GM04503 (cell line): Measurements from ENCODE around the gene TBC1D14.

Source experiments
- DNase-seq: peaks from one replicate; pipeline ENCODE4 v3.0.0-alpha.2; 2012; ENCODE audit warnings: low read depth

The TBC1D14 gene

GRCh38 chr4:6929812-6930464 is 20.3 kb downstream of the TBC1D14 start:
- no peak for DNase-seq

- DNase-seq: no peak
Observed at GRCh38 chr4:6932475-6932874, 22.8 kb downstream of the TBC1D14 start.

- no peak for DNase-seq
Observed at GRCh38 chr4:6932918-6933317, 23.3 kb downstream of the TBC1D14 start.

DNA sequence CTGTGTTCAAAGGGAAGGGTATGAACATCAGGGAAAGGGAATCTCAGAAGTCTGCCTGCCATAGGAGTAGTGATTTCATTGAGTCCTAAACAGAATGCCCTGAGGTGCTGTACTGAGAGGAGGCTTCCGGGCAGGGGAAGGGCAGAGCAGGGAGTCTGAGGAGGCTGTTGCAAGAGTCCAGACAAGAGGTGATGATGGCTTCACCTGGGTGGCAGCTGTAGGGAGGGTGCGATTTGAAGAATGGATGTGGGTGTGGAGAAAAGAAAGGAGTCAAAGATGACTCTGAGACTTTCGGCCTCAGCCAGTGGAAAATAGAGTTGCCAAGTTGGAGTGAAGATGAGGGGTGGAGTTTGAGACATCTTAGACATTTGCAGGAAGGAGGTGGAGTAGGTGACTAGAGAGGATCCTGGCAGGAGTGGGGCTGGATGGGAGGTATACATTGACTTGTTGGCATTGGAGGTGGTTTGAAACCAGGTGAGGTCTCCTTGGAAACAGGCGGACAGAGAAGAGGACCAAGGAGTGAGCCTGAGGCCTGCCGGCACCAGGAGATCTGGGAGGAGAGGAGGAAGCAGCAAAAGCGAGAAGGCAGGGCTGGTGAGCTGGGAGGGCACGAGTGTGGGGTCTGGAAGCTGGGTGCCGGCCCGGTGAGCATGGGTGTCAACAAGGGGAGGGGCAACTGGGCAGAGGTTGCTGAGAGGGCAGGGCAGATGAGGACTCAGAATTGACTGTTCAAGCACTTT is 24.2 kb downstream of the TBC1D14 start:
- DNase-seq: no peak

GRCh38 chr4:6935965-6936364 is 26.3 kb downstream of the TBC1D14 start:
- no peak for DNase-seq

GRCh38 chr4:6937201-6937600 is 27.6 kb downstream of the TBC1D14 start:
- DNase-seq: no peak

- DNase-seq: no peak
Observed at GRCh38 chr4:6937754-6938153, 28.1 kb downstream of the TBC1D14 start.

- DNase-seq: no peak
Observed at GRCh38 chr4:6938237-6938636, 28.6 kb downstream of the TBC1D14 start.

DNA sequence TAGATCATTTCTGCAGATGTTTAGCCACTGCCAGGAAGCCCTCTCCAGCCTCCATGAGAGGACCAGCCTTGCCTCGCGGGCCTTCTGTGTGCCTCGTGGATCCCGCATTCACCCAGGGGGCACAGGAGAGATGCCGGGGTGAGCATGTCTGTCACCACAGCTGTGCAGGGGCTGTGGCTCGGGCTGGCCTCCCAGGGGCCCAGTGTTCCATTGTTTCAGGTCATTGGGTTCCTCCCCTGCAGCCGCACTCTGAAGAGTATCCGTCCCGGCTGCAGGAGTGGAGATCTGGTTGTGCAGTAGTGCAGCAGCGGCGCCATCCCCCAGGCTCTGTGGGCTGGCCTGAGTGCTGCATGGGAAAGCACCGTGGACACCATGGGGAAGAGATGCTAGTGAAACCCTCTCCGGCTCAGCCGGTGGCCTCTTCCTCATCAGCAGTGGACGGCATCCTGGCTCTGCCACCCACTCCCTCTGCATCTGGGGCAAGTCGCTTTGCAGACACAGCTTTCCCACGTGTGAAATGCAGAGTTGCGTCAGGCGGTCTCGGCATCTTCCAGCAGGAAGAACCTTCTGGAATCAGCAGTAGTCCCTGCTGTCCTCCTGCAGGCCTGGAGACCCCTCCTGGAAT is 29.1 kb downstream of the TBC1D14 start:
- DNase-seq: no peak

DNA sequence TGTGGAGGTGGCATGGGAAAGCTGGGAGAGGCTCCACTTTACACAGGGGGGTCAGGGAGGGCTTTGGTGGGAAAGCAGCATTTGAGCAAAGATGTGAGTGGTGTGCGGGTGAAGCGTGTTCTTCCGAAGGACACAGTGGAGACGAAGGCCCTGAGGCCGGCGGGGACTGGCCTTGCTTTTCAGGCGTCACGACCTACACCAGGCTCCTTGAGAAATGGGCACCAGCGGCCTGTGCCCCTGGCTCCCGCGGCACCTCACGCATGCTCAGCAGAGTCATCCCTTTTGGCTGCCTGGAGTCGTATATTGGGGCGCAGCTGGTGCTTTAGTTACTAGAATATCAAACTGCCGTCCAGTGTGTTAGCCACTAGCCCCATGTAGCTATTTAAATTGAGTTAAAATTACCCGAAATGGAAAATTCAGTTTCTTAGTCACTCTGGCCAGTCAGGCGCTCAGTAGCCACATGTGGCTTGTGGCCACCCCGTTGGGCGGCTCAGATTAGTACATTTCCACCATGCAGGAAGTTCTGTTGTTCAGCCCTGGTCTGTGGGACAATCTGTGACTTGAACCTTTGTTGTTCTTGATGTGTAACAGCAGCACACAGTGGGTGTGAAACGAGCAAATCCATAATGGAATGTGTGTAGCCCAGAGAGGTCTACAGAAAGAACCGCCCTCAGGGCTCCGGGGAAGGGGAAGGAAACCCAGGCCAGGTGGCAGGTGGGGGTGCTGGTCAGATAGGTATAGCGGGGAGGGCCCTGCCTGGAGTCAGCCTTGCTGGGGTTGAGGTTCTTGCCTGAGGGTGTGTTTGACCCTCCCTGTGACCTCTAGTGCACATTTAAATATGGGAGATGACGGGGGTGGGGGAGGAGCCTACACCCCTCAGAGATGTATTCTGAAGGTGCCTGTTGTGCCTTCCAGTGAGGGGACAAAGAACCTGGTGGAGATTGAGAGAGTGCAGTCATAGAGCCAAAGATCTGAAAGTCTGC is 30.4 kb downstream of the TBC1D14 start:
- DNase-seq: no peak

- no peak for DNase-seq
Observed at GRCh38 chr4:6940744-6941137, 31.1 kb downstream of the TBC1D14 start.

- DNase-seq: no peak
Observed at GRCh38 chr4:6941796-6942195, 32.2 kb downstream of the TBC1D14 start.

DNA sequence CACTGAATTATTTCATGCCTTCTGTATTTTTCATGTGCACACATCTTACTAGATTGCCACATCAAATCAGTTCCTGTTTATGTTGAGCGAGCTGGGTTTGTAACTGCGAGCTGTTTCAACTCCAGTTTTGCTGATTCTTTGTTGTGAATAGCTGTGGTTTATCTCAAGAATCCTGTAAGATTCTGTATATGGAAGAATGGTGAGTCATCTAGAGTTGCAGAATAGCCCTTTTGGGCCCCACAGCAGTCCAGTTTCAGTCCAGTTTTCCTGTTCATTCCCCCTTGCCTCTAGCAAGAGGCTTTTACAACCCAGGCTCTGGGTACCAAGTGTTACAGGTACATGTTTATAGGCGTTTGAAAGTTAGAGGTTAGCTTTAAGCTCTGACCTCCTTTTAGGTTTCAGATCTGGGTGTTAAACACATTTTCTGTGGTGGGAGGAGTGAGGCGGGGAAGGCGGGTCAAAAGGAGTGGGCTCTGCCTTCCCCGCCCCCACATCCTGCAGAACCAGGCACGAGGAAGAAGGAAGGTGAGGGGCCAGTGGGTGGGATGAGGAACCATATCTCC is 32.7 kb downstream of the TBC1D14 start:
- DNase-seq: peak; percentile 95

DNA sequence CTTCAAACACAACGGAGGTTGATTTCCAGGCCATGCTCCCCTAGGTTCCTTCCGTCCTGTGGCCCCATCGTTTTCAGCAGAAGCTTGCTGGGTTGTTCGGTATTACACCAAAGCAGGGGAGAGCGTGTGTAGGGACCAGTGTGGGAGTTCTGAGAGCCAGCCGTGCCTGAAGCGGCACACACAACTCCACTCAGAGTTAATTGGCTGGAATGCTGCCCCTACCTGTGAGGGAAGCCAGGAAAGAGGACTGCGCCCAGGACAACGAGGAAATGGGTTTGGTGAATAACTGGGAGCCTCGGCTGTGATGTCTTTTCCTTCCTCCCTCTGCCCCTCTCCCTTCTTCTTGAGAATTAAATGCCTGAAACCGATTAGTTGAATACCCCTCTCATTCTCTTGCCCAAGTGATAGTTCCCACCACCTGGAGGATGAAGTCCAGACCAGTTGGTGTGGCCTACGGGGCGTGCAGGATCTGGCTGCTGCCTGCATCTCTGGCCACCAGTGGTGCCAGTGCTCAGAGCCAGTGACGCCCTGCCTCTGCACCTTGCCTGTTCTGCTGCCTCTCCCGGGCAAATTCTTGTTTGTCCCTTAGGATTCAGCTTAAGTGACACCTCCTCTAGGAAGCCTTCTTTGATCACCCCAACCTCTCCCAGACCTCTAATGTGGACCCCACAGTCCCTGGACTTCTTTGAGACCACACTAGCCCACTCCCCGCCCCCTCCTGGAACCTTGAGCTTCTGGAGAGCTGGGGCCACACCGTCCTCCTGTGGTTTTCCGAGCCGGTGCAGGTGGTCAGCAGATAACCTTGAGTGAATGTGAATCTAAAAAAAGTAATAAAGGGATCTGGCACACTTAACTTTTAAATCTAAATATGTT is 33.6 kb downstream of the TBC1D14 start:
- no peak for DNase-seq

GRCh38 chr4:6943885-6944225 is 34.2 kb downstream of the TBC1D14 start:
- DNase-seq: no peak

DNA sequence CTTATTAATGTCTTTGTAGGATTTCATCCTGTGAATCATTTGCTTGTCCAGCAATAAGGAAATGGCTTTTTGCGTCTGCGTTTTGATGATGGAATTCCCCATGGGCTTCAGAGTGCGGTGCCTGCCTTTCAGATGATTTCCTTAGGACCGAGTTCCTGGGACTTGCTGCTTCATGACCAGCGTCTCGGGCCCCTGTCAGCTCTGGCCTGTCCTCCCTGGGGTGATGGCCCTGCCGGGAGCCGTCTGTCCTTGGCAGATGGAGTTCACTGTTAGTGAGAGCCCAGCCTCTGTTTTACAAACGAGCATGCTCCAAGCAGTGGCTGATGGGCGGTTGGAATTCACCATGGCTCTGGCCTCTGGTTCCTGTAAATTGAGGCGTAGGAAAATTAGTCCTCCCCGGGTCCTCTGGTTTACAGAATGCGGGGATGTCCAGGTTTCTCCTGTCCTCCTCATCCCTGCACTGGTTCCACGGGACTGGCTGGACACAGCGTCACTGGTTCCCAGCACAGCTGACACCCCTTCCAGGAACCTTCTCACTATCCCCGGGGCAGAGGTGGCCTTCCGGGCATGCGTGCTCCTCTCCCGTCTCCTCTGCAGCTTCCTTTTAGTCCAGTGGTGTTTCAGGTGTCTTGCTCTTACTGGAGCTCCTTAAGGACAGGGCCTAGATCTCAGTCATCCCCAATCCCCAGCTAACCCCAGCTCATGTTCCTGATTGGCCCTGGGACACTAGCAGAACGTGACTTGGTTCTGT is 34.9 kb downstream of the TBC1D14 start:
- DNase-seq: no peak

DNA sequence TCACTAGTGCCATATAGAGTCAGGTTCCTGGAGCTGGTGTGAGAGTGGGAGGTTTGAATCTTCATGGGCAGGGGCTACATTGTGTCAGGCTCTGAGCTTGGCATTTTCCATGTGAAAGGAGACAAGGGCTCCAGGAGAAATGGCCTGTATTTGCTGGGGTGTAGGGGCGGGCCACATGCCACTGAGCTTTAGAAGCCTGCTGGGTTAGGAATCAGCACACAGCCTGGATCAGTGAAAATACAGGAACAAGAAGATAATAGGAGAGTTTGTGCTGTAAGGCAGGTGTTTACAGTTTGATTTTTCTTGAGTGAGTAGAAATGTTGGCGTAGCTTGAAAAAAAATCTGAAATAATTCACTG is 35.4 kb downstream of the TBC1D14 start:
- DNase-seq: no peak

- DNase-seq: no peak
Observed at GRCh38 chr4:6946497-6946896, 36.9 kb downstream of the TBC1D14 start.

DNA sequence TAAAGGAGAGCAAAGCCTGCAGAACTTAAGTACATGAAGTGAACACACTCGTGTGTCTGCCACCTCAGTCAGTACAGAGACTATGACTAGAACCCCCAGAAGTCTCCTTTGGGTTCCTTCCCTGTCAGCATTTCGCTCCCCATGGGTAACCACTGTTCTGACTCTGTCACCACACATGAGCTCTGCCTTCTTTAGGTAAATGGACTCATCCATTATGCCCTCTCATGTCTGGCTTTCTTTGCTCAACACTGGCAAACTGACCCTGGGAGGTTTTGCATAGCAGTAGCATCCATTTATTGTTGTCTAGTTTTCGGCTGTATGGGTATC is 38.5 kb downstream of the TBC1D14 start:
- no peak for DNase-seq

GRCh38 chr4:6951880-6952381 is 42.3 kb downstream of the TBC1D14 start:
- no peak for DNase-seq
